HTR-8/SVneo (cell line): ENCODE results near the gene CHDH.
A peak's percentile ranks its signal among the peaks of the same experiment; 100 is the strongest.

Experiments
- DNase-seq: peaks from one replicate; pipeline ENCODE4 v3.0.0; 2011; ENCODE audit warnings: low spot score, mixed read lengths; ENCODE audit not compliant: insufficient read length
- FAIRE-seq: peaks from 2 replicates; lab custom pipeline; 2011; peaks lifted over from hg19 to GRCh38; lab: Jason Lieb, UNC

Gene CHDH

GRCh38 chr3:53829605-53830004 lies 16.6 kb downstream of the CHDH start:
- DNase-seq (no peak), FAIRE-seq (no peak)

GRCh38 chr3:53828581-53828980 lies 17.6 kb downstream of the CHDH start:
- no peak for FAIRE-seq

GRCh38 chr3:53826048-53826447 lies 20.2 kb downstream of the CHDH start:
- FAIRE-seq (no peak), DNase-seq (no peak)

More at GRCh38 chr3:53828581-53828980, 17.6 kb downstream of the CHDH start:
- no peak for DNase-seq

- DNase-seq (no peak), FAIRE-seq (no peak)
Observed at GRCh38 chr3:53824795-53825194, 21.4 kb downstream of the CHDH start.

- no peak for DNase-seq
- FAIRE-seq: no peak
Observed at GRCh38 chr3:53823956-53824657, 22.1 kb downstream of the CHDH start.

- DNase-seq (no peak), FAIRE-seq (no peak)
Observed at GRCh38 chr3:53823026-53823955, 22.9 kb downstream of the CHDH start.

- DNase-seq (no peak), FAIRE-seq (no peak)
Observed at GRCh38 chr3:53822331-53822741, 23.9 kb downstream of the CHDH start.

- no peak for DNase-seq
- FAIRE-seq: no peak
Observed at GRCh38 chr3:53821631-53822121, 24.5 kb downstream of the CHDH start.

- no peak for FAIRE-seq
- DNase-seq: no peak
Observed at GRCh38 chr3:53820756-53821580, 25.3 kb downstream of the CHDH start.

- FAIRE-seq: no peak
Observed at GRCh38 chr3:53820084-53820483, 26.1 kb downstream of the CHDH start.

GRCh38 chr3:53819163-53819868 lies 26.9 kb downstream of the CHDH start:
- DNase-seq: no peak
- FAIRE-seq: no peak

More at GRCh38 chr3:53820084-53820483, 26.1 kb downstream of the CHDH start:
- no peak for DNase-seq

GRCh38 chr3:53818221-53819162 lies 27.7 kb downstream of the CHDH start:
- DNase-seq: no peak
- FAIRE-seq: no peak

- FAIRE-seq (no peak), DNase-seq (no peak)
Observed at GRCh38 chr3:53817809-53818208, 28.4 kb downstream of the CHDH start.

GRCh38 chr3:53817211-53817610 lies 29.0 kb downstream of the CHDH start:
- DNase-seq: no peak
- FAIRE-seq: no peak

GRCh38 chr3:53816425-53816824 lies 29.8 kb downstream of the CHDH start:
- FAIRE-seq: no peak

GRCh38 chr3:53815651-53816050 lies 30.6 kb downstream of the CHDH start:
- no peak for DNase-seq
- FAIRE-seq: peak; percentile 9

More at GRCh38 chr3:53816425-53816824, 29.8 kb downstream of the CHDH start:
- no peak for DNase-seq

- FAIRE-seq: no peak
- no peak for DNase-seq
Observed at GRCh38 chr3:53815067-53815466, 31.2 kb downstream of the CHDH start.

GRCh38 chr3:53813876-53814275 lies 32.3 kb downstream of the CHDH start:
- no peak for DNase-seq
- FAIRE-seq: no peak
